Activated T-helper 2 cell treated with anti-CD3 and anti-CD28 coated beads, Interferon-gamma antibody, Interleukin-2, Interleukin-4, amounts not matched to agents 10 μg/mL and 5 μg/mL and 100 μg/mL, durations not matched to agents 14 hours and 24 hours and 36 hours (primary cell): Measurements from ENCODE around the gene ELOF1. TPM values are rescaled to one million over a fixed set of nuclear protein-coding genes. Genes with fewer than 3 reads are reported as not detected.

Experiments used
- DNase-seq: peaks from one replicate; pipeline ENCODE4 v3.0.0; 2021; ENCODE audit warnings: low spot score
- H3K27ac Mint-ChIP-seq: one replicate; pipeline ENCODE4 v1.8.0; 2021; ENCODE audit warnings: mixed read lengths
- H3K27me3 Mint-ChIP-seq: one replicate; pipeline ENCODE4 v1.8.0; 2021; ENCODE audit warnings: low read depth, mixed read lengths
- H3K36me3 Mint-ChIP-seq: one replicate; pipeline ENCODE4 v1.8.0; 2021; ENCODE audit warnings: low read depth, mixed read lengths
- H3K4me1 Mint-ChIP-seq: one replicate; pipeline ENCODE4 v1.8.0; 2021; ENCODE audit warnings: low read depth, mixed read lengths
- H3K4me3 Mint-ChIP-seq: one replicate; pipeline ENCODE4 v1.8.0; 2021; ENCODE audit warnings: low read depth, mild to moderate bottlenecking, moderate library complexity, mixed read lengths
- H3K9me3 Mint-ChIP-seq: one replicate; pipeline ENCODE4 v1.8.0; 2021; ENCODE audit warnings: mixed read lengths
- intact Hi-C: fragments of 100-400 bp; cut with micrococcal nuclease; formaldehyde crosslinking; loops from one replicate; pipeline ENCODE4 v1.15.1; 2023
- total RNA-seq: library from RNA; stranded (reverse); gene quantifications from 2 replicates; pipeline ENCODE4 v1.2.3, GENCODE V29; 2022

Gene ELOF1
- total RNA-seq, 1 donor from 2014 or later: 64.1 TPM

GRCh38 chr19:11563532-11563931 is 4.5 kb upstream of the ELOF1 start:
- Mint-ChIP-seq H3K9me3 (no peaks in the 10 kb centered on the region), H3K4me3 (no peak overlapping the region), H3K27me3 (no peaks in the 10 kb centered on the region), H3K36me3 (no peaks in the 10 kb centered on the region), H3K27ac (peak overlapping the region; percentile 28), H3K4me1 (peaks cover 30% of the 10 kb centered on the region)
- intact Hi-C loops: no loop called here
- DNase-seq: no peak

- Mint-ChIP-seq H3K9me3 (no peaks in the 10 kb centered on the region), H3K27ac (peak overlapping the region; percentile 89), H3K27me3 (no peaks in the 10 kb centered on the region), H3K36me3 (peaks cover 11% of the 10 kb centered on the region), H3K4me3 (peak overlapping the region; percentile 80), H3K4me1 (peaks cover 38% of the 10 kb centered on the region)
- DNase-seq: peak; percentile 63
- intact Hi-C loops: loop anchor here (1.0 kb wide), 2 partner anchors 21 to 27 kb away; no protein-coding TSS in a partner anchor
Measured at GRCh38 chr19:11560404-11561051, 1.5 kb upstream of the ELOF1 start.

GRCh38 chr19:11556634-11557420 is 2.2 kb downstream of the ELOF1 start:
- no peak for DNase-seq
- Mint-ChIP-seq H3K9me3 (no peaks in the 10 kb centered on the region), H3K36me3 (peaks cover 28% of the 10 kb centered on the region), H3K27me3 (no peaks in the 10 kb centered on the region), H3K27ac (peak overlapping the region; percentile 15), H3K4me1 (peaks cover 32% of the 10 kb centered on the region), H3K4me3 (peak overlapping the region; percentile 86)
- intact Hi-C loops: no loop called here

GRCh38 chr19:11555246-11555645 is 3.8 kb downstream of the ELOF1 start:
- Mint-ChIP-seq H3K36me3 (peaks cover 28% of the 10 kb centered on the region), H3K9me3 (no peaks in the 10 kb centered on the region), H3K4me3 (peak overlapping the region; percentile 3), H3K4me1 (peaks cover 23% of the 10 kb centered on the region), H3K27me3 (no peaks in the 10 kb centered on the region), H3K27ac (no peak overlapping the region)
- intact Hi-C loops: no loop called here
- DNase-seq: no peak

GRCh38 chr19:11554160-11554559 is 4.9 kb downstream of the ELOF1 start:
- DNase-seq: no peak
- Mint-ChIP-seq H3K9me3 (no peaks in the 10 kb centered on the region), H3K27me3 (no peaks in the 10 kb centered on the region), H3K27ac (no peak overlapping the region), H3K36me3 (peaks cover 28% of the 10 kb centered on the region), H3K4me1 (peaks cover 20% of the 10 kb centered on the region), H3K4me3 (no peak overlapping the region)
- intact Hi-C loops: no loop called here

GRCh38 chr19:11552666-11553372 is 6.2 kb downstream of the ELOF1 start:
- Mint-ChIP-seq H3K27ac (no peak overlapping the region), H3K9me3 (no peaks in the 10 kb centered on the region), H3K4me1 (peaks cover 14% of the 10 kb centered on the region), H3K4me3 (no peak overlapping the region), H3K36me3 (peaks cover 25% of the 10 kb centered on the region), H3K27me3 (no peaks in the 10 kb centered on the region)
- intact Hi-C loops: no loop called here
- DNase-seq: no peak

GRCh38 chr19:11551603-11552235 is 7.3 kb downstream of the ELOF1 start:
- Mint-ChIP-seq H3K27ac (no peak overlapping the region), H3K36me3 (peaks cover 21% of the 10 kb centered on the region), H3K4me1 (peaks cover 9% of the 10 kb centered on the region), H3K27me3 (no peaks in the 10 kb centered on the region), H3K4me3 (no peak overlapping the region), H3K9me3 (no peaks in the 10 kb centered on the region)
- intact Hi-C loops: no loop called here
- no peak for DNase-seq

GRCh38 chr19:11550265-11550664 is 8.8 kb downstream of the ELOF1 start:
- intact Hi-C loops: no loop called here
- DNase-seq: no peak
- H3K4me1 Mint-ChIP-seq: peaks cover 2% of the 10 kb centered on the region
- peaks cover 14% of the 10 kb centered on the region for H3K36me3 Mint-ChIP-seq
- no peaks in the 10 kb centered on the region for H3K9me3 Mint-ChIP-seq
- no peak overlapping the region for H3K27ac Mint-ChIP-seq
- no peak overlapping the region for H3K4me3 Mint-ChIP-seq
- no peaks in the 10 kb centered on the region for H3K27me3 Mint-ChIP-seq

GRCh38 chr19:11549386-11549953 is 9.6 kb downstream of the ELOF1 start:
- DNase-seq: no peak
- peaks cover 14% of the 10 kb centered on the region for H3K36me3 Mint-ChIP-seq
- peaks cover 2% of the 10 kb centered on the region for H3K4me1 Mint-ChIP-seq
- intact Hi-C loops: no loop called here
- no peak overlapping the region for H3K4me3 Mint-ChIP-seq
- H3K9me3 Mint-ChIP-seq: no peaks in the 10 kb centered on the region
- no peak overlapping the region for H3K27ac Mint-ChIP-seq
- H3K27me3 Mint-ChIP-seq: no peaks in the 10 kb centered on the region

GRCh38 chr19:11547929-11548700 is 10.9 kb downstream of the ELOF1 start:
- intact Hi-C loops: no loop called here
- Mint-ChIP-seq H3K4me1 (no peaks in the 10 kb centered on the region), H3K9me3 (no peaks in the 10 kb centered on the region), H3K36me3 (peaks cover 5% of the 10 kb centered on the region), H3K27ac (no peak overlapping the region), H3K27me3 (no peaks in the 10 kb centered on the region), H3K4me3 (no peak overlapping the region)
- DNase-seq: no peak

- no peaks in the 10 kb centered on the region for H3K36me3 Mint-ChIP-seq
- intact Hi-C loops: no loop called here
- H3K4me1 Mint-ChIP-seq: peaks cover 3% of the 10 kb centered on the region
- no peaks in the 10 kb centered on the region for H3K9me3 Mint-ChIP-seq
- no peak overlapping the region for H3K27ac Mint-ChIP-seq
- DNase-seq: no peak
- no peak overlapping the region for H3K4me3 Mint-ChIP-seq
- H3K27me3 Mint-ChIP-seq: peaks cover 18% of the 10 kb centered on the region
Measured at GRCh38 chr19:11541238-11541637, 17.8 kb downstream of the ELOF1 start.

- peaks cover 4% of the 10 kb centered on the region for H3K4me1 Mint-ChIP-seq
- H3K36me3 Mint-ChIP-seq: no peaks in the 10 kb centered on the region
- H3K4me3 Mint-ChIP-seq: no peak overlapping the region
- peaks cover 18% of the 10 kb centered on the region for H3K27me3 Mint-ChIP-seq
- DNase-seq: no peak
- intact Hi-C loops: no loop called here
- no peaks in the 10 kb centered on the region for H3K9me3 Mint-ChIP-seq
- no peak overlapping the region for H3K27ac Mint-ChIP-seq
Measured at GRCh38 chr19:11540645-11541044, 18.4 kb downstream of the ELOF1 start.
